NB4 (cell line): Measurements from ENCODE around the gene CRTAC1.

Source experiments
- DNase-seq: peaks from one replicate; pipeline ENCODE4 v3.0.0; 2010; ENCODE audit warnings: low read depth
- H3K4me3 ChIP-seq: one replicate; pipeline ENCODE4 v1.5.1; 2011; ENCODE audit warnings: mild to moderate bottlenecking, low read depth, low read length, moderate library complexity
- CTCF ChIP-seq: IDR thresholded peaks from one replicate; pipeline ENCODE4 v1.5.1; 2012; ENCODE audit warnings: low read depth, low read length
- MAX ChIP-seq: IDR thresholded peaks from 2 replicates; pipeline ENCODE4 v1.6.1; 2011; ENCODE audit warnings: low read depth, low read length
- MYC ChIP-seq: IDR thresholded peaks from 2 replicates; pipeline ENCODE4 v1.6.1; 2011; ENCODE audit warnings: low read depth, low read length
- POLR2A ChIP-seq: IDR thresholded peaks from 2 replicates; pipeline ENCODE4 v1.6.1; 2011; ENCODE audit warnings: mild to moderate bottlenecking; ENCODE audit not compliant: insufficient read length; ENCODE audit errors: extremely low read depth

The CRTAC1 gene

GRCh38 chr10:97940534-97940933, 89.9 kb downstream of the CRTAC1 start:
- no peak for TF ChIP-seq MAX
- no peak for TF ChIP-seq CTCF
- no peak for TF ChIP-seq POLR2A
- TF ChIP-seq MYC = no peak
- no peak for DNase-seq
- H3K4me3 ChIP-seq = no peak overlapping the region

- 0 out of 2 replicates have a peak, but pooled peaks have one; percentile 18 for TF ChIP-seq MAX
- no peak for TF ChIP-seq MYC
- DNase-seq = no peak
- no peak overlapping the region for H3K4me3 ChIP-seq
These were observed 90.9 kb downstream of the CRTAC1 start for GRCh38 chr10:97939446-97939990.

GRCh38 chr10:97937928-97938327, 92.5 kb downstream of the CRTAC1 start:
- no peak for TF ChIP-seq CTCF
- no peak for TF ChIP-seq POLR2A
- TF ChIP-seq MAX = no peak
- TF ChIP-seq MYC = no peak
- DNase-seq = no peak
- H3K4me3 ChIP-seq = no peak overlapping the region

- no peak overlapping the region for H3K4me3 ChIP-seq
- TF ChIP-seq POLR2A = no peak
- TF ChIP-seq MYC = no peak
- no peak for TF ChIP-seq CTCF
- TF ChIP-seq MAX = no peak
- no peak for DNase-seq
These were observed 93.4 kb downstream of the CRTAC1 start for GRCh38 chr10:97937054-97937453.

GRCh38 chr10:97936126-97936525, 94.3 kb downstream of the CRTAC1 start:
- no peak overlapping the region for H3K4me3 ChIP-seq
- TF ChIP-seq MYC = no peak
- TF ChIP-seq POLR2A = no peak
- TF ChIP-seq MAX = no peak
- DNase-seq = no peak

- no peak for DNase-seq
- TF ChIP-seq MAX (no peak), CTCF (no peak), POLR2A (no peak), MYC (no peak)
- no peak overlapping the region for H3K4me3 ChIP-seq
These were observed 97.4 kb downstream of the CRTAC1 start for GRCh38 chr10:97932932-97933530.
